ENCODE results near the gene AGPAT4. TPM values are rescaled to one million over a fixed set of nuclear protein-coding genes. Genes with fewer than 3 reads are reported as not detected.

Gene AGPAT4
- polyA plus RNA-seq, 1 experiment, result 3.7 TPM

DNA sequence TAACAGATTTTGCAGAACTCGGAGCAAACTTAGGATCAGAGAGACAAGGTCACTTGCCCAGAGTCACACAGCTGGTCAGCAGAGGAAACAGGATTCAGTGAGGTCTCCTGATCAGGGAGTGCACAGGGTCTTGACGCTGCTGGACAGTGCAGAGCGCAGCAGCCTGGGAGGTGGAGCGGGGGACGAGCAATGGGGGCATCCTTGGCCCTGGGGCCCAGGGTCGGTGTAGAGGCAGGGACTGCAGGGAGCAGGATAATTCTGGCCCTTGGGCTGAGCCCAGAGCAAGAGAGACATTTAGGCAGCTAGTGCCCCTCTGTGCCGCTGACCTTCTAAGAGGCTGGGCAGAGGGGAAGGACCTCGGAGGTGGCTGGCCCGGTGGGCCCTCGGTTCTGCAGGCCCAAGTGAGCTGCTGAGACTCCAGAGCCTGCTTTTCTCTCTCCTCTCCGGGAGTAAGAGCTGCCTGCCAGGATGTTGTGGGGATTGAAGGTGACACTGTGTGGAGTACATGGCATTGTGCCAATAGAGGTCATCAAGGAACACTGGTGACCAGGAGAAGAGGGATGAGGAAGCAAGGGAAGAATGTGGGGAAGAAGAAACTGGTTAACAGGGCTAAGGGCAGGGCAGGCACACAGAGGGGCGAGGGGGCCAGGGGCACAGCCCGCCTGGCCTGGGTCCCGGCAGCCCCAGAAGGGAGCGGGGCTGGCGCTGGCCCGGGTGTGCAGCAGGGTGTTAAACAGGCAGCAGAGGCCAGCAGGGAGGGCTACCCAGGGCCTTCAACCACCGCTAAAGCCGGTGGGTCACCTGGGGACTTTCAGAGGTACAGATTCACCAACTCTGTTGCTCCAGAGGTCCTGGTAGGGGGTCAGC, 122.0 kb downstream of the AGPAT4 start:
- no peak overlapping the region for H3K4me3 ChIP-seq (ENCODE audit: low read depth, low read length)
- no peak for DNase-seq (ENCODE audit: low read depth)
- TF ChIP-seq, protein P1, sequence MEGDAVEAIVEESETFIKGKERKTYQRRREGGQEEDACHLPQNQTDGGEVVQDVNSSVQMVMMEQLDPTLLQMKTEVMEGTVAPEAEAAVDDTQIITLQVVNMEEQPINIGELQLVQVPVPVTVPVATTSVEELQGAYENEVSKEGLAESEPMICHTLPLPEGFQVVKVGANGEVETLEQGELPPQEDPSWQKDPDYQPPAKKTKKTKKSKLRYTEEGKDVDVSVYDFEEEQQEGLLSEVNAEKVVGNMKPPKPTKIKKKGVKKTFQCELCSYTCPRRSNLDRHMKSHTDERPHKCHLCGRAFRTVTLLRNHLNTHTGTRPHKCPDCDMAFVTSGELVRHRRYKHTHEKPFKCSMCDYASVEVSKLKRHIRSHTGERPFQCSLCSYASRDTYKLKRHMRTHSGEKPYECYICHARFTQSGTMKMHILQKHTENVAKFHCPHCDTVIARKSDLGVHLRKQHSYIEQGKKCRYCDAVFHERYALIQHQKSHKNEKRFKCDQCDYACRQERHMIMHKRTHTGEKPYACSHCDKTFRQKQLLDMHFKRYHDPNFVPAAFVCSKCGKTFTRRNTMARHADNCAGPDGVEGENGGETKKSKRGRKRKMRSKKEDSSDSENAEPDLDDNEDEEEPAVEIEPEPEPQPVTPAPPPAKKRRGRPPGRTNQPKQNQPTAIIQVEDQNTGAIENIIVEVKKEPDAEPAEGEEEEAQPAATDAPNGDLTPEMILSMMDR (IDR thresholded peaks at IDR 0.05; ENCODE audit: insufficient read depth, low read depth, low read length), result no peak
- POLR2A ChIA-PET, result no interaction called here
- H3K27me3 ChIP-seq (ENCODE audit: control insufficient read depth, insufficient read depth, low read length), result no peaks in the 10 kb centered on the region
- CTCF ChIA-PET, result interaction anchor here (0.9 to 9.9 kb wide), 5 partner anchors 11 to 221 kb away, joined by 3 to 84 read pairs (median 8); no protein-coding TSS in a partner anchor
- H3K36me3 ChIP-seq (ENCODE audit: control insufficient read depth, insufficient read depth, low read length), result 0 out of 2 replicates have a peak, but pooled peaks cover 1% of the 10 kb centered on the region

DNA sequence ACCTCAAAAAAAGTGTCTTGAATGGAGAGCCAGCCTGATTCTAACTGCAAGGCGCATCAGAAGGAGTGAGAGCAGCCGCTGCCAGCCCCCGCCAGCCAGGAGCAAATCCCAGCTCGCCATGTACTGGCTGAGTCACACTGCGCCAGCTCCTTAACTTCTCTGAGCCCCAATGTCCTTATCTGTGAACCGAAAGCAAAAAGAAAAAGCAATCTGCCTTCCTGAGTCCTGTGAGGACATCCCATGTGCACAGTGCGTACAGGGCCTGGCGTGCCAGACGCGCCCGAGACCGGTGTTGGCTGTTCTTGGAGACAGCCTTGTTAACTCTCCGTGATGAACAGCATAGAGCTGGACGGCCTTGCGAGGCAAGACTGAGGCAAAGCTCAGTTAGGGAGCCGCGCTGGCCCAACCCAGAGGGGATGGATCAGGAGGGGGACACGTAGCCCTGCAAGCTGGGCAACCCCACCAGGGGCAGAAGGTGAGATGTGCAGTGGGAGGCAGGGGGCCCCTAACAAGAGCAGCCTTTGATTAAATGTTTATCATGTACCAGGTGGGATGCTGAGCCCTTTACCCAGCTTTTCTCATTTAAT, 122.7 kb downstream of the AGPAT4 start:
- CTCF ChIA-PET, result interaction anchor here (0.9 to 9.9 kb wide), 2 partner anchors 221 kb away, joined by 3 to 84 read pairs; no protein-coding TSS in a partner anchor
- TF ChIP-seq, protein P1 (IDR thresholded peaks at IDR 0.05; ENCODE audit: insufficient read depth, low read depth, low read length), result no peak
- POLR2A ChIA-PET, result no interaction called here

DNA sequence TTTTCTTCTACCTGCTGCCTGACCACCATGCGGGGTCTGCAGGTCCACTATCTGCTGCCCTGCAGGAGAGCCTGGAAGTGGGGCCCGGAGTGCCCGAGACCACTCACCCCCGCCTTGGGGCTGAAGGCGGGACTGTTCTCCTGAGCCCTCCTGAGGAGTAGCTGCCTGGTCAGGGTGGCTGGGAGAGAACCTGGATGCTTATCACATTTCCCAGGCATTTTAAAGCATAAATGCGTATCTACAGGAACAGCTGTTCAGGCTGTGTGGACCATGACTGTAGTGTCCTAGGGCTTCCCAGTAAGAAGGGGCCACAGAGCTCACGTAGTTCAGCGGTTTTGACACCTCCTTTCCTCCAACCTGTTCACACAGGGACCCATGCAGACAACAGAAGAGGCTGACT, 123.3 kb downstream of the AGPAT4 start:
- Histone ChIP-seq H3K36me3 (ENCODE audit: control insufficient read depth, insufficient read depth, low read length) (0 out of 2 replicates have a peak, but pooled peaks cover 1% of the 10 kb centered on the region), H3K27me3 (ENCODE audit: control insufficient read depth, insufficient read depth, low read length) (no peaks in the 10 kb centered on the region), H3K4me3 (ENCODE audit: low read depth, low read length) (no peak overlapping the region)
- DNase-seq (ENCODE audit: low read depth), result no peak
- TF ChIP-seq, protein P1 (IDR thresholded peaks at IDR 0.05; ENCODE audit: insufficient read depth, low read depth, low read length), result no peak
- POLR2A ChIA-PET, result no interaction called here
- CTCF ChIA-PET, result interaction anchor here (1.4 to 9.9 kb wide), 2 partner anchors 9 to 222 kb away, joined by 3 to 84 read pairs; no protein-coding TSS in a partner anchor

More for the DNA sequence above, 122.7 kb downstream of the AGPAT4 start:
- no peak overlapping the region for H3K4me3 ChIP-seq (ENCODE audit: low read depth, low read length)
- H3K36me3 ChIP-seq (ENCODE audit: control insufficient read depth, insufficient read depth, low read length), result 0 out of 2 replicates have a peak, but pooled peaks cover 1% of the 10 kb centered on the region
- no peaks in the 10 kb centered on the region for H3K27me3 ChIP-seq (ENCODE audit: control insufficient read depth, insufficient read depth, low read length)
- DNase-seq (ENCODE audit: low read depth), result no peak

DNA sequence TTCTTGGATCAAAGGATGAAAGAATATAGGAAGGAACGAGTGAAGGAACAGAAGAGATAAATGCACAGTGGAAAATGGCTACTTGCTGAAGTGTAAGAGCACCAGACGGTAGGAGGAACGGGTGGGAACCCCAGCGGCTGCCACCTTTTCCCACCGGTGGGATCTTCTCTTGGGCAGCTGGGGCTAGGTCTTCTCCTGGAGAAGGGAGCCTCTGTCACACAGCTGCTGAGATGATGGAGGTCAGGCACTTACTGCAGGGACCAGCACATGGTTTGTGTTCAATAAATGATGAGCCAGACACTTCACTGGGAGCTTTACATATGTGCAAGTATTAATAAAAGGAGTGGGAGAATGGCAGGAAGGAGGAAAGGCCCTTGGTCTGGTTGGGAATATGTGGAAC, 123.7 kb downstream of the AGPAT4 start:
- CTCF ChIA-PET, result interaction anchor here (0.6 to 1.7 kb wide), 3 partner anchors 9 to 223 kb away, joined by 3 to 6 read pairs (median 4); no protein-coding TSS in a partner anchor
- Histone ChIP-seq H3K36me3 (ENCODE audit: control insufficient read depth, insufficient read depth, low read length) (0 out of 2 replicates have a peak, but pooled peaks cover 1% of the 10 kb centered on the region), H3K27me3 (ENCODE audit: control insufficient read depth, insufficient read depth, low read length) (no peaks in the 10 kb centered on the region), H3K4me3 (ENCODE audit: low read depth, low read length) (no peak overlapping the region)
- no peak for DNase-seq (ENCODE audit: low read depth)
- TF ChIP-seq, protein P1 (IDR thresholded peaks at IDR 0.05; ENCODE audit: insufficient read depth, low read depth, low read length), result no peak
- POLR2A ChIA-PET, result no interaction called here
